GM19397 (cell line): ENCODE data around the gene RABGAP1L.
"Not testable (repeated sequence)": the region's sequence is repeated elsewhere in the genome, so short reads cannot be mapped to it uniquely, and the experiment has no call there.

ENCODE experiments used
- ATAC-seq: cut with Tn5 transposase; IDR thresholded peaks from one replicate; pipeline ENCODE4 v1.9.1; 2021; ENCODE audit warnings: mild to moderate bottlenecking, moderate library complexity; ENCODE audit not compliant: unreplicated experiment

The RABGAP1L gene

GRCh38 chr1:175000697-175001187 is 841.4 kb downstream of the RABGAP1L start:
- ATAC-seq: no peak

GRCh38 chr1:175002910-175003517 is 843.7 kb downstream of the RABGAP1L start:
- ATAC-seq: no peak

- no peak for ATAC-seq
Measured at GRCh38 chr1:175003521-175003920, 844.2 kb downstream of the RABGAP1L start.

GRCh38 chr1:175005085-175005783 is 845.9 kb downstream of the RABGAP1L start:
- ATAC-seq: no peak

GRCh38 chr1:175009532-175009931 is 850.2 kb downstream of the RABGAP1L start:
- ATAC-seq: no peak

GRCh38 chr1:175013445-175013844 is 854.1 kb downstream of the RABGAP1L start:
- ATAC-seq: no peak

GRCh38 chr1:175015243-175015642 is 855.9 kb downstream of the RABGAP1L start:
- ATAC-seq: no peak

- no peak for ATAC-seq
Measured at GRCh38 chr1:175019524-175019923, 860.2 kb downstream of the RABGAP1L start.

- ATAC-seq: peak; percentile 96
Measured at GRCh38 chr1:175023043-175023921, 864.0 kb downstream of the RABGAP1L start, which contains the start of gene MRPS14. MRPS14 (minus strand) TSS chr1:175023425; CDS start chr1:175023408, 17 bp downstream.

GRCh38 chr1:175023922-175024242 is 864.6 kb downstream of the RABGAP1L start:
- ATAC-seq: not testable (repeated sequence)

GRCh38 chr1:175024773-175025172 is 865.5 kb downstream of the RABGAP1L start:
- no peak for ATAC-seq

- no peak for ATAC-seq
Measured at GRCh38 chr1:175033953-175034352, 874.6 kb downstream of the RABGAP1L start.

GRCh38 chr1:175034775-175035174 is 875.5 kb downstream of the RABGAP1L start:
- ATAC-seq: no peak

- ATAC-seq: no peak
Measured at GRCh38 chr1:175035865-175036264, 876.5 kb downstream of the RABGAP1L start.

- no peak for ATAC-seq
Measured at GRCh38 chr1:175036476-175036875, 877.2 kb downstream of the RABGAP1L start.

- no peak for ATAC-seq
Measured at GRCh38 chr1:175037416-175037815, 878.1 kb downstream of the RABGAP1L start.

GRCh38 chr1:175040324-175040879 is 881.1 kb downstream of the RABGAP1L start:
- ATAC-seq: no peak

- ATAC-seq: no peak
Measured at GRCh38 chr1:175042650-175043049, 883.3 kb downstream of the RABGAP1L start.

- ATAC-seq: no peak
Measured at GRCh38 chr1:175043824-175044223, 884.5 kb downstream of the RABGAP1L start.

- not testable (repeated sequence) for ATAC-seq
Measured at GRCh38 chr1:175044591-175044990, 885.3 kb downstream of the RABGAP1L start.
